DOHH2 (cell line): ENCODE data around the gene SLC47A1.

Experiments used
- H3F3A ChIP-seq: fragments of 200-600 bp; sonication (generic), shearing (Covaris generic); 2 replicates; pipeline ENCODE4 v1.6.0; 2016; ENCODE audit warnings: antibody characterized with exemption, mild to moderate bottlenecking; ENCODE audit not compliant: control insufficient read depth, insufficient read depth
- H3K27ac ChIP-seq: fragments of 200-600 bp; sonication (generic); 2 replicates; pipeline ENCODE4 v1.5.1; 2014; ENCODE audit warnings: low read depth, mild to moderate bottlenecking, low read length, moderate library complexity
- H3K27me3 ChIP-seq: fragments of 200-600 bp; sonication (generic); 2 replicates; pipeline ENCODE4 v1.6.1; 2014; ENCODE audit warnings: mild to moderate bottlenecking, low read length, mixed read lengths; ENCODE audit not compliant: control insufficient read depth
- H3K36me3 ChIP-seq: fragments of 200-600 bp; sonication (generic); 2 replicates; pipeline ENCODE4 v1.6.1; 2014; ENCODE audit warnings: mild to moderate bottlenecking, low read length, moderate library complexity, mixed read lengths; ENCODE audit not compliant: control insufficient read depth
- H3K4me1 ChIP-seq: fragments of 200-600 bp; sonication (generic); 2 replicates; pipeline ENCODE4 v1.6.1; 2014; ENCODE audit warnings: mild to moderate bottlenecking, low read length, mixed read lengths; ENCODE audit not compliant: control insufficient read depth
- H3K4me2 ChIP-seq: fragments of 200-600 bp; sonication (generic); 2 replicates; pipeline ENCODE4 v1.6.0; 2014; ENCODE audit warnings: mild to moderate bottlenecking, low read length, moderate library complexity
- H3K4me3 ChIP-seq: fragments of 200-600 bp; sonication (generic); 2 replicates; pipeline ENCODE4 v1.5.1; 2014; ENCODE audit warnings: mild to moderate bottlenecking, low read length, mixed read lengths
- H3K79me2 ChIP-seq: fragments of 200-600 bp; sonication (generic); 2 replicates; pipeline ENCODE4 v1.6.1; 2014; ENCODE audit warnings: mild to moderate bottlenecking, low read length, mixed read lengths; ENCODE audit not compliant: control insufficient read depth
- H3K9me2 ChIP-seq: fragments of 200-600 bp; sonication (generic); replicated peaks from 2 replicates; pipeline ENCODE4 v1.6.1; 2014; ENCODE audit warnings: mild to moderate bottlenecking, low read length, mixed read lengths; ENCODE audit not compliant: control insufficient read depth
- H3K9me3 ChIP-seq: fragments of 200-600 bp; sonication (generic); 2 replicates; pipeline ENCODE4 v1.6.1; 2014; ENCODE audit warnings: antibody characterized with exemption, low read length, mixed read lengths; ENCODE audit not compliant: control insufficient read depth, insufficient read depth
- H4K20me1 ChIP-seq: fragments of 200-600 bp; sonication (generic); 2 replicates; pipeline ENCODE4 v1.6.0; 2014; ENCODE audit warnings: low read depth, mild to moderate bottlenecking, antibody characterized with exemption, low read length, moderate library complexity; ENCODE audit not compliant: control insufficient read depth, insufficient read depth
- CTCF ChIP-seq: fragments of 200-600 bp; sonication (generic); IDR thresholded peaks from one replicate; pipeline ENCODE4 v1.5.1; 2014; ENCODE audit warnings: antibody characterized with exemption, mild to moderate bottlenecking, low read depth, low read length; ENCODE audit not compliant: poor library complexity, severe bottlenecking
- EZH2phosphoT487 ChIP-seq: fragments of 200-600 bp; sonication (generic); IDR thresholded peaks from 2 replicates; pipeline ENCODE4 v1.6.1; 2017; ENCODE audit warnings: borderline replicate concordance, mild to moderate bottlenecking, antibody characterized with exemption, low read length, moderate library complexity, mixed read lengths

Gene SLC47A1

GRCh38 chr17:19533036-19533717, 477 bp upstream of the SLC47A1 start:
- H3K4me2 ChIP-seq, result no peak overlapping the region
- H3K9me3 ChIP-seq, result no peaks in the 10 kb centered on the region
- no peaks in the 10 kb centered on the region for H4K20me1 ChIP-seq
- H3K4me3 ChIP-seq, result no peak overlapping the region
- H3K9me2 ChIP-seq, result no peaks in the 10 kb centered on the region
- no peaks in the 10 kb centered on the region for H3K79me2 ChIP-seq
- H3K4me1 ChIP-seq, result no peaks in the 10 kb centered on the region
- TF ChIP-seq EZH2phosphoT487, result no peak
- TF ChIP-seq CTCF, result no peak
- peaks cover 25% of the 10 kb centered on the region for H3K27me3 ChIP-seq
- no peaks in the 10 kb centered on the region for H3K36me3 ChIP-seq
- no peaks in the 10 kb centered on the region for H3F3A ChIP-seq
- no peak overlapping the region for H3K27ac ChIP-seq

GRCh38 chr17:19534562-19535149, 1.0 kb downstream of the SLC47A1 start:
- Histone ChIP-seq H3K27ac (no peak overlapping the region), H3K4me2 (no peak overlapping the region), H4K20me1 (no peaks in the 10 kb centered on the region), H3K27me3 (peaks cover 25% of the 10 kb centered on the region), H3K4me1 (no peaks in the 10 kb centered on the region), H3F3A (no peaks in the 10 kb centered on the region), H3K4me3 (no peak overlapping the region), H3K79me2 (no peaks in the 10 kb centered on the region), H3K9me2 (no peaks in the 10 kb centered on the region), H3K9me3 (no peaks in the 10 kb centered on the region), H3K36me3 (no peaks in the 10 kb centered on the region)
- TF ChIP-seq EZH2phosphoT487 (no peak), CTCF (no peak)

- TF ChIP-seq CTCF, result no peak
- no peak for TF ChIP-seq EZH2phosphoT487
- no peaks in the 10 kb centered on the region for H3K9me3 ChIP-seq
- H3K9me2 ChIP-seq, result no peaks in the 10 kb centered on the region
- H3K4me1 ChIP-seq, result no peaks in the 10 kb centered on the region
- H4K20me1 ChIP-seq, result no peaks in the 10 kb centered on the region
- H3K79me2 ChIP-seq, result no peaks in the 10 kb centered on the region
- no peak overlapping the region for H3K27ac ChIP-seq
- no peak overlapping the region for H3K4me2 ChIP-seq
- no peaks in the 10 kb centered on the region for H3F3A ChIP-seq
- no peak overlapping the region for H3K4me3 ChIP-seq
- H3K36me3 ChIP-seq, result no peaks in the 10 kb centered on the region
- peaks cover 17% of the 10 kb centered on the region for H3K27me3 ChIP-seq
These were observed 3.5 kb downstream of the SLC47A1 start for GRCh38 chr17:19537111-19537510.
